GM19193 (cell line): ENCODE measurements around the gene BARHL1.

ENCODE experiments used
- POLR2A ChIP-seq: IDR thresholded peaks from 4 replicates; pipeline ENCODE4 v1.6.1; 2011; ENCODE audit not compliant: insufficient read depth, insufficient read length; ENCODE audit errors: extremely low read depth

The BARHL1 gene

DNA sequence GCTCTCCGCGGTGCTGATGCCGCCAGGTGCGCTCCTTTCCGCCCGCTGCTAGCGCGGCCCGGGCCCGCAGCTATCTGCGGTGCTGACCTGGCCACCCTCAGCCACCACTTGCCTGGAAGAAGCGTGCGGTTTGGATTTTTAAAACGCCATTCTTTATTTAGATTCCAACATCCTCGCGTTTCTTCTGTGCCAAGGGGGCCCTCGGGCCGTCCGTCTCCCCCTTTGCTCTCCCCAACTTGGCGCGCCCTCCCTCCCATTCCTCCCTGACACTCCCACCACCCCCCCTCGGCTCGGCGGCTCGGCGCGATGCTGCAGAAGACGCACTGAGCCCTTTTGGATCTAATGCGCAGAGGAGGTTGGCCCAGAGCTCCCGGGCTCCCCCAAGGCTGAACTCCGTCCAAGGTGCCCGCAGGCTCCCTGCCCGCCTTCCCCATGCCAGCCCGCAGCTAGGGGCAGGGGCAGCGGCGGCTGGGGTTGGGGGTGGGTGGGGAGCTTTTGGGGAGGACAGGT lies at the start of gene BARHL1:
Gene BARHL1, plus strand, starts transcription at position 331 of the 510 bp plus-strand sequence. CDS start 192 bp downstream, outside the sequence.
- TF ChIP-seq POLR2A: no peak

DNA sequence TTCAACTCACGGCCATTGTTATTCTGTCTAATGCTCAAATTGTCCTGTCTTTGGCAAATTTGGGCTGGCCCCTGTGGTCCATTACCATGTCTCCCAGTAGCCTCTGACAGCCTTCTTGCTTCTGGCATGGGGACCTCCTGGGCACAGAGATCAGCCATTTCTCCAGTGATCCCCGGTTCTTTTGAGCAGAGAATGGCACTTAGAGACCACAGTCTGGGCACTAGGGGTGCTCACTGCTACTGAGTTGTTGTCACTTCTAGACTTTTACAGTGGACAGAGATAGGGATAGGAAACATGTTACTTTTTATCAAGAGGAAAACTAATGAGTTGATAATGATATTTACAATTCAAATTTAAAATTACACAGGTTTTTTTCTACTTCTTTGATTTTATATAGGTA lies 47.6 kb upstream of the BARHL1 start:
- no peak for TF ChIP-seq POLR2A

DNA sequence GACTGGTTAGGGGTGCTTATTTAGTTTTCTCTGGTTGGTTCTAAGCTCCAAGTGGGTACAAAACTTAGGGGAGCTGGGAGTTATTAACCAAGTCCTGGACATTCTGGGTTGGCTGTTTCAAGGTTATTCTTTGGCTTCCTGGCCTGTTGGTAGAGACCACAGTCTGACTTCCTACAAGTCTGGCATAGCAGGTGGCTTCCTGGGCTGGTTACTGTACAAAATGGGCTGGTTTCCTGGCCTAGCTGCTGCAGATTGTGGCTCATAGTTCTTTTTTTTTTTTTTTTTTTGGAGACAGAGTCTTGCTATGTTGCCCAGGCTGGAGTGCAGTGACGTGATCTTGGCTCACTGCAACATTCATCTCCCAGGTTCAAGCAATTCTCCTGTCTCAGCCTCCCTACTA lies 46.3 kb upstream of the BARHL1 start:
- TF ChIP-seq POLR2A: no peak

DNA sequence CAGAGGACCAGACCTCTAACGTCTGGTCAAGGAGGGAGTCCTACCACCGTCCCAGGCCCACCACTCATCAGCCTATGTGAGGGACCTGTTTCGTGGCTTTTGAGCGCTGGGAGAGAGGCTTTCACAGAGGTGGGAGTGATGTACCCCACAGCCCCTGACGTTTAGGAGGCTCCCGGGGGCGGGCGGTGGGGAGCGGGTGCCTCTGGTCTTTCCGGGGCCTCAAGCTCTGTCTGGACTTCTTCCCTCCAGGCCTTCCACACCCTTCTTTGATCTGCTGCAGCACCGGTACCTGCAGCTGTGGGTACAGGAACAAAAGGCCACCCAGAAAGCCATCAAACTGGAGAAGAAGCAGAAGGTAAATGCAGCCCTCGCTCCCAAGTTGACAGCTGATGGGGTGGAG lies 45.1 kb upstream of the BARHL1 start:
- no peak for TF ChIP-seq POLR2A

DNA sequence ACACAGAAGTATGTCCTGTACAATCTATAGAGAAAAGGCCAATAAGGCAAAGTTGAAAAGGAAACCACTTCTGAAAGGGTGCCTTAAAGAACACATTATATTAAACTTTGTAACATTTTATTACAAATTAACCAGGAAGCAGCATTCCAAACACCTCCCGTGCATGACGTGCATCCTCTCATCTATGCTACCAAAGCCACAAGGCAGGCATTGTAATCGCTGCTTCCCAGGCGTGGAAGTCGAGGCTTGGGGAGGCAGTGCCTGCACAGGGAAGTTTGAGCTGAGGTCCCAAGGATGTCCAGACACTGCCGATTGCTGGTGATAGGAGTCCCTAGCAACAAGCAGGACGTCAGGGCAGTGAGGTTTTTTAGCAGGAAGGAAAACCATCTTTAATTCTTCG lies 44.3 kb upstream of the BARHL1 start:
- no peak for TF ChIP-seq POLR2A

DNA sequence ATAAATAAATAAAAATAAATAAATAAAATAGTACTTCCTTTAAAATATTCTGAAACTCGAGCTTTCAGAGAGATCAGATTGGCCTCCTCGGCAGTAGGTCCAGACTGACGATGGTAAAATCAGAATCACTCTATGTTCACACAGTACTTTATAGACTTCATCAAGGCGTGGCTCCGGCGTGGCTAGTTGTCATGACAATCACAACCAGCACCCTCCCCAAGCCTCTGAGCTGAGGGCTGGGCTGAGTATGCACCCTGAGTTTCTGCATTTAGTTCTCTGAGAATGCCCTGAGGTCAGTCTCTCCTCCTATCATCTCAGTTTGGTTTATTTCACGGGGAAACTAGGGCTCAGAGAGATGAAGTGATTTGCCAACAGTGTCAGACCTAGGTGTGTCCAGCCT lies 43.3 kb upstream of the BARHL1 start:
- no peak for TF ChIP-seq POLR2A

DNA sequence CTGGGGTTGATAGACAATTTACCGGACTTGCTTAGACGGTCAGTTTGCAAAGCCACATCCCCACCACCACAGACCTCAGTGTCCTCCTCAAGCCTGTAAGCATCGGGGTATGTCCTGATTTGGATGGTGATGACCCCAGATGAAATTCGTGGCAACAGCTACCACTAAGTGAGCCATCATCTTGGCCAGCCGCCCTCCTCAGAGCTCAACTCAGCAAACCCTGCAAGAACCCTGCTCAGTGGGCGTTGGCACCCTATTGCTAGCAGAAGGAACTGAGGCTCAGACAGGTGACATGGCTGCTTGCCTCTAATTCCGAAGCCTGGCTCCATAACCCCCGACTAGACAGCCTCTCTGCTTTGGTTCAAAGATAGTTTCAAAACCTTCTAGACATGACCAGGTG lies 41.4 kb upstream of the BARHL1 start:
- TF ChIP-seq POLR2A: no peak

DNA sequence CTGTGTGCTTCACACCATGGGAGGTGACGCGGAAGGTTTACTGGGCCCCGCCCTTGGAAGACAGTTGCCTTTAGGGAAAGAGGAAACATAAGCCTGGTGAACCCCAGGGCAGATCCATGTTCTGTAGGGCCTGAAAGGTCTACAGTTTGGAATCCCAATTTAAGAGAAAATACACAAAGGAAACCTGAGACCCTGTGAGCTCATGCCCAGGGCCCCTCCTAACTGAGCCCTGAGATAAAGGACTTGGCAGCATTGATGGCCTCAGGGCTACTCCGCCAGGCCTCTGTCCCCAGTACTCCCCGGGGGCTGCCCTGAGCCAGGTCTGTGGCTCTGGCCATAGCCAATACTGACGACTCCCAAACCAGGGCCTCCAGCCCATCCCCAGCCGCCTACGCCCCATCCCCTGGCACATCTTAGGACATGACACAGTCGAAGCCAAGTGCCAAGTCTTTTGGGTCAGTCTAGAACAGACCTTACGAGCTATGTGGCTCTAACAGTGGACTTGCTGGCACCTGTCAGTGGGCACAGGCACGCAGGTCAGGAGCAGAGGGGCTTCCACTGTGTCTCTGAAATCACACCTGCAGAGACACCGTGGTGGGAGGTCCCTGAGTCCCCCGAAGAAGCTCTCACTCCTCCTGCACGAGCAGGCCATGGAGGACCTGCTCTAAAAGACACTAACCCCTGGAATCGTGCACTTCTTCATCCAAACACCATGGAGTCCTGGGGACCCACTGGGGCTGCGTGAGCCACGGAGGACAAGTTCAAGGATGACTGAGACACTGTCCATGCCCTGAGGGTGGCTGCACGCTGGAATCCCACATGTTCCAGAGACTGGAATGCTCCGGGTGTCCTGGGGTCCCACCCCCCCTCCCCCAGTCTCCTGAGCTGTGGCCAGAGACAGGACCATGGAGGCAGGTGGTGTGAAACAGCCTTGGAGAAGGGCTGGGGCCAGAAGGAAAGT lies 40.3 kb upstream of the BARHL1 start:
- TF ChIP-seq POLR2A: no peak

DNA sequence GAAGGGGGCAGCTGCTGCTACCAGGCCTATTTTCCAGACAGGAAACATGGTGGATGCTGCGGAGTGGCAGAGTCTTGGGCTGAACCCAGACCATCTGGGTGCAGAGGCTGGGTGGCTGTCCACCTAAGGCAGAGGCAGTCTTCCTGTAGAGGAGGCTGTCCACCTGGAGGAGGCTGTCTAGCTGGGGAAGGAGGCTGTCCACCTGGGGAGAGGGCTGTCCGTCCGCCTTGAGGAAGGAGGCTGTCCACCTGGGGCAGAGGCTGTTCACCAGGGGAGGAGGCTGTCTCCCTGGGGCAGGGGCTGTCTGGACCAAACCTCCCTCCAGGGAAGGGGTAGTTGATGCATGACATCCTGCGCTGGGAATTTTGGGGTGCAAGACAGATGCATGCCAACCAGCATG lies 39.2 kb upstream of the BARHL1 start:
- no peak for TF ChIP-seq POLR2A

DNA sequence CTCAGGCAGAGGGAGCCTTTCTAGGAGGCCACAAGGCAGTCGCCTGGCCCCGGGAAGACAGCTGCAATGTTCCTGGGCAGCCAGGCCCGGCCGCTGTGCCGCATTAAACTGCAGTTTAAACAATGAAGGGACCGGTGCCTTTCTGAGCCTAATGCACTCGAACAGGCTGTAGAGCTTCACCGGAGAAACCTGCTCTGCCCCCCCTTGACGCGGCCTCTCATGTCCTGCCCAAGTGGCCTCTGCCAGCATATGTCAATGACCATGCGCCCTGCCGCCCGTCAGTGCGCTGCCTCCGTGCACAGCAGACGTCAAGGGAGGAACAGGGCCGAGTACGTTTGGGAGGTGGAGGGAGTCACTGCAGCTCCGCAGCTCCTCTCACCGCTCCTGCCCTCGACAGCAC lies 38.4 kb upstream of the BARHL1 start:
- TF ChIP-seq POLR2A: no peak

DNA sequence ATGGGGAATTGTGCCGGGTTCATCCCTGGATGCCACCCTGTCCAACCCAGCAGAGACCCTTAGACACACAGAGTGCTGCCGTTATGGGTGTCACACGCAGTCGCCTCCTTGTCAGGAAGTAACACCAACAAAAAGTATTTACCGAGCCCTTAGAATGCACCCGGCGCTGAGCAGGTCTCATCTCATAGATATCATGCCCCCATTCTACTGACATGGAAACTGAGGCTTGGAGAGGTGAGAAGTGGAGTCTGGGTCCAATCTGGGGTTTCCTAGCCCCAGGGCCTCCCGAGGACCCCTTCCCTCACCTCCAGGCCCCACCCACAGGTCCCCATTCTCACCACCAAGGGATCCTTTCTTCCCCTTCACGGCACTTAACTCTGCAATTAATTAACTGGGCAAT lies 36.8 kb upstream of the BARHL1 start:
- no peak for TF ChIP-seq POLR2A

DNA sequence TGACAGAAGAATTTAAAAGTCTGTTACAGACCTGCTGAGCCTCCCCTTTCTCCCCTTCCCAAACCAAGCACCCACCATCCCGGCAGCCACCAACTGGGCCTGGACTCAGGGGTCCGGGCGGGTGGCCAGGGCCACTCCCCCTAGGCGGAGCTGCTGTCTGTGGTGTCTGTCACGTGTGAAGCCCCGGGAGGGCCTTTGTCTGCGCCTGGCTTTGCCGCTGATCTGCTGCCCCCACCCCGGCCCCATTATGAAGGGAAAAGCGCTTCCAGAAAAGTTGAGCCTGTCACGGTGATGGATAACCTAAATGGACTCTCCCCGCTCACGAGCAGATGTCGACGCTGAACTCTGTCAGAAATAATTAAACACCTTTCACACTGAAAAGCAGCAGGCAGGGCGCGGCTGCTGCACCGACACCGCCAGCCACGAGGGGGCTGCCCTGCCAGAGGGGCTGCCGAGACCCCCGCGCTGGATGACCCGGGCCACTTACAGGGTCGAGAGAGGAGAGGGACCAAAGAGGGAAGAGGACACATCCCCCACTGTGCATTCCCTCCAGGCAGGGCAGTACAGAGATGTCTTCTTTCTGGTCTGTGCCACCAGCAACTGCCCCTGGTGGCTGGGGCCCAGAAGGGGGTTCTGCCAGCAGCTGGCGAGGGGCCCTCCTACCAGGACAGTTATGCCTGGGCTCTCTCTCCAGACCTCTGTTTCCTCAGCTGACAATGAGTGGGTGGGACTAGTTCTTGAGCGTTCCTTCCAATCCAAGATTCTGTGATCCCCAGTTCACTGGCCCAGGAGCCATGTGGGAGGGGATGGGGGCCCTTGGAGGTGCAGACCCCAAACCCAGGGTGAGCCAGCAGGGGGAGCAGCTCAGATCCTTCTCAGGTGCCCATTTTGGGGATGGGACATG lies 36.0 kb upstream of the BARHL1 start:
- TF ChIP-seq POLR2A: no peak

DNA sequence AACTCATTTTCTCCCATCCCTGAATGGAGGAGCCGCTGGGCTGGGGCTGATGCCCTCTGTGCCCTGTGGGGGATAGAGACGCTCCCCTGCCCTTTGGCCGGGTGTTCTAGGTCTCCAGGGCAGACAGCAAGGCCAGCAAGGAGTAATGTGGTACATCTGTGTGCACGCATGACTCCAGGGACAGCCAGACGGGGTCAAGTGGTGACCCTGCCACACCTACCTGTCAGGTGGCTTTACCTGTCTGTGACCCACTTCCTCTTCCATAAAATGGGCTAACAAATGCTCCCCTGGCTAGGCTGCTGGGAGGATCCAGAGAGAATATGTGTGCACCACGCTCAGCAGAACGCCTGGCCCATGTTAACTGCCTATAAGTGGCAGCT lies 35.4 kb upstream of the BARHL1 start:
- no peak for TF ChIP-seq POLR2A

DNA sequence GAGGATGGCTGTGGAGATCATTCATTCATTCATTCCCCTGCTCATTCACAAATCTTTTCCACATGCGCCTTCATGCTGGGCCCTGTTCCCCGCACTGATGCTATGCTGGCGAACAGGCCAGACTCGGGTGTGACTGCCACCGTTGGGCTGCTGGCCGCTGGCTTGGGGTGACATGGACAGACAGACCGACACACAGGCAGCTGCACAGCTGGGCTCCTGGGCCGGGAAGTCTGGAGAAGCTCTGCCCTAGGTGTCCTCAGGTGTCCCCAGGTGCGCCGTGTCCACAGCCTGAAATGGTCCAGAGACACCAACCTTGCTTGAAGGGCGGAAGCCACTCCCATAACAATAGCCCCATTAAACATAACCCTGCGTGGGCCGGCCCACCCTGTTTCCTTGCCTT lies 35.0 kb upstream of the BARHL1 start:
- no peak for TF ChIP-seq POLR2A

DNA sequence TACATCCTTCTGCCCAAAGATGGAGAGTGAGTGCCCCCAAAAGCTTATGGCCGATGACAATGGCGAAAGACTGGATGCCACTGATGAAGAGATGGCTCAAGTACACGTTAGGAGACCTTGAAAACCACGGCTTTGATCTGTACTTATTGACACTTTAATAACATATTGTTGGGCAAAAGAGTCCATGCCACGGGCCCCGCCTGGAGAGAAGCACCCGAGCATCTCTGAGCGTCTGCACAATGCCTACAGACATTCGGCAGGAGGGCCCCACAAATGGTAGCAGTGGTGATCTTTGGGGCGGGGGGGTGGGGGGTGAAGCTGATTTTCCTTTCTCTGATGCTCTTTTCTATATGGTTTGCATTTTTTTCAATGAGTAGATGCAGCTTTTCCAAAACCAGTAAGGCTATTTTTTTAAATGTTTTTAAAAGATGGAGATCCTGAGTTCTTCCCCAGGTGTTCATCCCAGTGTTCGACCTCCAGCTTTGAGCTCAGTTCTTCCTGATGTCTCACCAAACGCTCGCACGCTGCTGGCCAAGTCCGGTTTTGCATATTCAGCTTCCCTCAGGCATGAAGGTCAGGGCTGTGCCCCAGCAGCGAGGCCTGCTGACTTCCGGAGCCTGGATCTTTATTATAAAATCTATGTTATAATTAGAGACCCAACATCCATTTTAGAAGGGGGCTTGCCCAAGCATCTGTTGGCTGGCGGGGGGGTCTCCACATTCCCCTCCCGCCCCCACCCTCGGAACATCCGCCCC lies 34.3 kb upstream of the BARHL1 start:
- TF ChIP-seq POLR2A: no peak
